HEK293 (cell line): ENCODE results near the gene NCAN.

ENCODE experiments used
- REST ChIP-seq: fragments of 450-650 bp; formaldehyde crosslinking; IDR thresholded peaks from 2 replicates; pipeline ENCODE4 v1.5.1; 2016; ENCODE audit warnings: missing biosample characterization, missing genetic modification characterization
- ZNF132 ChIP-seq: fragments of 450-650 bp; formaldehyde crosslinking; IDR thresholded peaks from 2 replicates; pipeline ENCODE4 v1.5.1; 2017; ENCODE audit warnings: missing biosample characterization, missing genetic modification characterization, borderline replicate concordance
- ZNF610 ChIP-seq: fragments of 450-650 bp; formaldehyde crosslinking; IDR thresholded peaks from 2 replicates; pipeline ENCODE4 v1.5.1; 2016; ENCODE audit warnings: missing biosample characterization, missing genetic modification characterization, borderline replicate concordance
- ZNF776 ChIP-seq: fragments of 450-650 bp; formaldehyde crosslinking; IDR thresholded peaks from 2 replicates; pipeline ENCODE4 v1.5.0; 2017; ENCODE audit warnings: missing biosample characterization, missing genetic modification characterization, borderline replicate concordance
- ZNF837 ChIP-seq: fragments of 450-650 bp; formaldehyde crosslinking; IDR thresholded peaks from 2 replicates; pipeline ENCODE4 v1.5.1; 2016; ENCODE audit warnings: missing biosample characterization, missing genetic modification characterization
- TF ChIP-seq, protein P1 (sequence below): fragments of 450-650 bp; formaldehyde crosslinking; IDR thresholded peaks from 2 replicates; pipeline ENCODE4 v1.5.1; 2016; ENCODE audit warnings: missing biosample characterization, missing genetic modification characterization

- TF ChIP-seq ZNF776 (no peak), ZNF132 (no peak), ZNF610 (tag by site-specific recombination) (no peak), REST (tag by site-specific recombination) (no peak), ZNF837 (tag by site-specific recombination) (no peak)
- TF ChIP-seq, protein P1, sequence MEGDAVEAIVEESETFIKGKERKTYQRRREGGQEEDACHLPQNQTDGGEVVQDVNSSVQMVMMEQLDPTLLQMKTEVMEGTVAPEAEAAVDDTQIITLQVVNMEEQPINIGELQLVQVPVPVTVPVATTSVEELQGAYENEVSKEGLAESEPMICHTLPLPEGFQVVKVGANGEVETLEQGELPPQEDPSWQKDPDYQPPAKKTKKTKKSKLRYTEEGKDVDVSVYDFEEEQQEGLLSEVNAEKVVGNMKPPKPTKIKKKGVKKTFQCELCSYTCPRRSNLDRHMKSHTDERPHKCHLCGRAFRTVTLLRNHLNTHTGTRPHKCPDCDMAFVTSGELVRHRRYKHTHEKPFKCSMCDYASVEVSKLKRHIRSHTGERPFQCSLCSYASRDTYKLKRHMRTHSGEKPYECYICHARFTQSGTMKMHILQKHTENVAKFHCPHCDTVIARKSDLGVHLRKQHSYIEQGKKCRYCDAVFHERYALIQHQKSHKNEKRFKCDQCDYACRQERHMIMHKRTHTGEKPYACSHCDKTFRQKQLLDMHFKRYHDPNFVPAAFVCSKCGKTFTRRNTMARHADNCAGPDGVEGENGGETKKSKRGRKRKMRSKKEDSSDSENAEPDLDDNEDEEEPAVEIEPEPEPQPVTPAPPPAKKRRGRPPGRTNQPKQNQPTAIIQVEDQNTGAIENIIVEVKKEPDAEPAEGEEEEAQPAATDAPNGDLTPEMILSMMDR, result no peak
Observed at GRCh38 chr19:19169236-19170052, 42.3 kb upstream of the NCAN start.
